Measurements from ENCODE around the gene PADI1. TPM values are rescaled to one million over a fixed set of nuclear protein-coding genes. Genes with fewer than 3 reads are reported as not detected.

Gene PADI1
- total and polyA plus RNA-seq, 2 of the 8 experiments (the other 6 are each of a cell fraction or from before 2014, with no cell fraction given): 0.20 to 0.30 TPM

DNA sequence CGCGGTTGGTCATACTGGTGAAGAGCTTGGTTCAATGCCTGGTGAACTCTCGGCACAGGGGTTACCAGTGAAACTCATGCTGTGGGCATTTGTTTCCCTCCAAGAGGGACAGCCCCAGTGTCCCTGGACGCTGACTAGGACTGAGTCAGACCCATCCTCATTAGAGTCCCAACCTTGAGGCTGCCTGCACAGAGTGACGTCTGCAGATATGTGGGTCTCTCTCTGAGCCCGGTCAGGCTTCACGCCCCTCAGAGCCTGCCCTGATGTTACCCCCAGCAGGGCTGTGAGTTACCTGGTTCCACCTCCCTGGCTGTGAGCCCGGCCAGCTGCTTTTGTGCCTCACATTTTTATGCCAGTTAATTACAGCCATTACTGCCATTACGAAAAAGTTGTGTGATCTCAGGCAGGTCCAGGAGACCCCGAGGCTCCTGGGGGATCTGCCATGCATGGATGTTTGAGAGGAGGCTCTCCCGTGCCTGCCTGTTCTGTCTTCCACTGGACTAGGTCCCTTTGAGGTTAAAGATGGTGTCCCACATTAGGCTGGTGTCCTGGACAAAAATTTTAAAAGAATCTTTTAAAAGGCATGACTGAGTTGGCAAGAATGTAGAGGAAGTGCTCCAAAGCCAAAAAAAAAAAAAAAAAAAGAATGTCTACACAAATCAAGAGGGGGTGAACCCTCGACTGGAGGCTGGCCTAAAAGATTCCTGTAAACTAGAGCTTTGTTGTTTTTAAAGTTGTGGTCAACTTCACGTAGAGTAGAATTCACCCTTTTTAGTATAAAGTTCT is 36.6 kb upstream of the PADI1 start:
- H2BK12ac ChIP-seq (ENCODE audit: low read depth, low read length): no peak overlapping the region
- no peaks in the 10 kb centered on the region for H3K27me3 ChIP-seq (replicated peaks in 1 of 4; ENCODE audit: control insufficient read depth in 3 of 4, extremely low read depth in 1 of 4, insufficient read depth in 3 of 4, low read length in 3 of 4)
- H3K9me3 ChIP-seq (ENCODE audit: insufficient read depth in 2 of 2, low read depth in 1 of 2, low read length in 1 of 2): 0 out of 4 replicates have a peak, but pooled peaks cover 0 to under 1% of the 10 kb centered on the region in 2 experiments
- CTCF ChIA-PET (ENCODE audit: partially characterized antibody): interaction anchor here (0.6 to 1.5 kb wide), 8 partner anchors 13 to 118 kb away, joined by 3 to 5 read pairs (median 4); no protein-coding TSS in a partner anchor
- H4K20me1 ChIP-seq (replicated peaks in 1 of 2; ENCODE audit: control insufficient read depth in 1 of 2, insufficient read depth in 2 of 2, low read length in 2 of 2): peaks cover 0 to 2% of the 10 kb centered on the region in 2 experiments
- H2BK5ac ChIP-seq (ENCODE audit: low read depth, low read length): no peak overlapping the region
- H3K4me1 ChIP-seq (replicated peaks in 1 of 4; ENCODE audit: control insufficient read depth in 3 of 4, insufficient read depth in 4 of 4, low read length in 3 of 4): peaks cover 0 to 4% (median 3%) of the 10 kb centered on the region in 4 experiments; a peak in 4 of 7 replicates
- H3K4me2 ChIP-seq (ENCODE audit: insufficient read depth in 1 of 2, low read depth in 2 of 2, low read length in 2 of 2): no peak overlapping the region
- H3K18ac ChIP-seq (ENCODE audit: extremely low read depth, low read length): no peak overlapping the region
- H2BK120ac ChIP-seq (replicated peaks; ENCODE audit: low read depth, low read length): no peak overlapping the region
- H3K14ac ChIP-seq (ENCODE audit: insufficient read length): no peak overlapping the region
- no peak overlapping the region for H4K91ac ChIP-seq (replicated peaks; ENCODE audit: insufficient read length, low read length)
- no peak overlapping the region for H2AFZ ChIP-seq (ENCODE audit: low read length)
- DNase-seq (ENCODE audit: low read depth in 1 of 2, low spot score in 2 of 2) (no peak), FAIRE-seq (no peak)
- H3K79me1 ChIP-seq (ENCODE audit: low read depth, low read length): no peaks in the 10 kb centered on the region
- no peak overlapping the region for H3K27ac ChIP-seq (ENCODE audit: low read depth, low read length)
- peaks cover 5% of the 10 kb centered on the region; the same call in 1 of the 2 replicates for H3K23me2 ChIP-seq (ENCODE audit: low read depth, low read length)
- no peaks in the 10 kb centered on the region for H3K36me3 ChIP-seq (ENCODE audit: control insufficient read depth in 2 of 4, insufficient read depth in 4 of 4, low read length in 3 of 4)
- H3K23ac ChIP-seq (ENCODE audit: insufficient read length): no peak overlapping the region
- POLR2A ChIA-PET (ENCODE audit: partially characterized antibody): interaction anchor here (1.0 kb wide), 1 partner anchor 9 kb away, joined by 4 read pairs; no protein-coding TSS in a partner anchor
- no peak overlapping the region for H3K4me3 ChIP-seq (ENCODE audit: extremely low read depth in 1 of 4, insufficient read depth in 2 of 4, low read depth in 3 of 4, low read length in 4 of 4)
- H3K4ac ChIP-seq (replicated peaks; ENCODE audit: insufficient read length, low read depth, low read length): no peak overlapping the region
- no peaks in the 10 kb centered on the region for H3K79me2 ChIP-seq (ENCODE audit: control insufficient read depth in 1 of 2, insufficient read depth in 2 of 2, low read length in 2 of 2)
- H2AK5ac ChIP-seq (ENCODE audit: low read depth, low read length): no peak overlapping the region
- no peak overlapping the region for H2BK15ac ChIP-seq (ENCODE audit: low read length)
- H2BK20ac ChIP-seq (ENCODE audit: low read length): no peak overlapping the region
- H3K9ac ChIP-seq (replicated peaks in 1 of 4; ENCODE audit: extremely low read depth in 1 of 4, low read depth in 3 of 4, low read length in 3 of 4): no peak overlapping the region
- H4K5ac ChIP-seq (ENCODE audit: insufficient read length, low read depth, low read length): no peak overlapping the region
- no peak overlapping the region for H4K8ac ChIP-seq (ENCODE audit: extremely low read depth, insufficient read depth, low read length)
- no peak overlapping the region for H3K56ac ChIP-seq (replicated peaks; ENCODE audit: insufficient read length, low read depth, low read length)
- 84% methylated on average over 13 of the region's 13 CpGs; no CpG with 5 or more reads in 1 of the 2 experiments for WGBS, 2 experiments (ENCODE audit: extremely low coverage in 1 of 2, insufficient coverage in 1 of 2, insufficient read length in 1 of 2, insufficient replicate concordance in 2 of 2, low coverage in 1 of 2, low lambda C conversion rate in 2 of 2, missing lambda C conversion rate in 1 of 2)
- TF ChIP-seq SP4 (IDR thresholded peaks at IDR 0.05; ENCODE audit: low read length) (no peak), TAF7 (optimal IDR thresholded peaks at IDR 0.05; ENCODE audit: borderline replicate concordance, low read depth, low read length) (no peak), RFX5 (IDR thresholded peaks at IDR 0.05; ENCODE audit: borderline replicate concordance, low read depth, low read length) (no peak), FOSL1 (IDR thresholded peaks at IDR 0.05; ENCODE audit: insufficient read depth, low read depth, low read length) (no peak), RAD21 (IDR thresholded peaks at IDR 0.05 in 1 of 2, conservative IDR thresholded peaks at IDR 0.05 in 1 of 2; ENCODE audit: low read depth in 2 of 2, low read length in 2 of 2) (no peak), ASH2L (IDR thresholded peaks at IDR 0.05; ENCODE audit: low read length) (no peak), KDM5A (IDR thresholded peaks at IDR 0.05; ENCODE audit: low read length) (no peak), SIN3A (conservative IDR thresholded peaks at IDR 0.05 in 1 of 2, IDR thresholded peaks at IDR 0.05 in 1 of 2; ENCODE audit: low read depth in 1 of 2, low read length in 2 of 2) (no peak), RBBP5 (IDR thresholded peaks at IDR 0.05; ENCODE audit: borderline replicate concordance, low read depth, low read length) (no peak), EZH2 (IDR thresholded peaks at IDR 0.05; ENCODE audit: low read depth, low read length, severe bottlenecking) (no peak), BRCA1 (IDR thresholded peaks at IDR 0.05; ENCODE audit: low read depth, low read length) (no peak), CHD2 (IDR thresholded peaks at IDR 0.05; ENCODE audit: low read length) (no peak)
